Progenitor cell of endocrine pancreas (in vitro differentiated cells): ENCODE measurements around the gene MED23. TPM values are rescaled to one million over a fixed set of nuclear protein-coding genes. Genes with fewer than 3 reads are reported as not detected.

Experiments used
- DNase-seq: peaks from one replicate; pipeline ENCODE4 v3.0.0; 2021; ENCODE audit warnings: low spot score; ENCODE audit not compliant: unreplicated experiment
- H3K27ac Mint-ChIP-seq: 2 replicates; pipeline ENCODE4 v1.8.0; 2021; ENCODE audit warnings: mild to moderate bottlenecking, moderate library complexity, mixed read lengths
- H3K27me3 Mint-ChIP-seq: 2 replicates; pipeline ENCODE4 v1.8.0; 2021; ENCODE audit warnings: mixed read lengths
- H3K36me3 Mint-ChIP-seq: 2 replicates; pipeline ENCODE4 v1.8.0; 2022; ENCODE audit warnings: mixed read lengths; ENCODE audit not compliant: insufficient read depth
- H3K4me1 Mint-ChIP-seq: 2 replicates; pipeline ENCODE4 v1.8.0; 2021; ENCODE audit warnings: low read depth, mixed read lengths
- H3K4me3 Mint-ChIP-seq: 2 replicates; pipeline ENCODE4 v1.8.0; 2021; ENCODE audit warnings: low read depth, mild to moderate bottlenecking, moderate library complexity, mixed read lengths
- H3K9me3 Mint-ChIP-seq: 2 replicates; pipeline ENCODE4 v1.8.0; 2021; ENCODE audit warnings: low read depth, mixed read lengths
- CTCF ChIP-seq: fragments of 200-600 bp; sonication (generic); IDR thresholded peaks from one replicate; pipeline ENCODE4 v1.5.0; 2021; ENCODE audit warnings: antibody characterized with exemption, mild to moderate bottlenecking; ENCODE audit not compliant: unreplicated experiment
- total RNA-seq: library from RNA; stranded (reverse); gene quantifications from 2 replicates; pipeline ENCODE4 v1.2.1, GENCODE V29; 2021

MED23 gene
- total RNA-seq, 1 donor from 2014 or later: 39.4 TPM

- H3K4me1 Mint-ChIP-seq: no peaks in the 10 kb centered on the region
- no peak for TF ChIP-seq CTCF
- H3K36me3 Mint-ChIP-seq: no peaks in the 10 kb centered on the region
- H3K4me3 Mint-ChIP-seq: no peak overlapping the region
- no peak overlapping the region for H3K27ac Mint-ChIP-seq
- H3K9me3 Mint-ChIP-seq: no peaks in the 10 kb centered on the region
- H3K27me3 Mint-ChIP-seq: no peaks in the 10 kb centered on the region
- DNase-seq: no peak
Observed at GRCh38 chr6:131660195-131660594, 32.2 kb upstream of the MED23 start.

- DNase-seq: no peak
Observed at GRCh38 chr6:131658287-131658686, 30.2 kb upstream of the MED23 start.

GRCh38 chr6:131657630-131658111 lies 29.6 kb upstream of the MED23 start:
- H3K27me3 Mint-ChIP-seq: no peaks in the 10 kb centered on the region
- DNase-seq: no peak
- H3K4me3 Mint-ChIP-seq: no peak overlapping the region
- peaks cover 1% of the 10 kb centered on the region for H3K4me1 Mint-ChIP-seq
- H3K36me3 Mint-ChIP-seq: no peaks in the 10 kb centered on the region
- H3K9me3 Mint-ChIP-seq: no peaks in the 10 kb centered on the region
- no peak for TF ChIP-seq CTCF
- H3K27ac Mint-ChIP-seq: no peak overlapping the region

More at GRCh38 chr6:131658287-131658686, 30.2 kb upstream of the MED23 start:
- no peak overlapping the region for H3K4me3 Mint-ChIP-seq
- H3K27ac Mint-ChIP-seq: no peak overlapping the region
- no peaks in the 10 kb centered on the region for H3K4me1 Mint-ChIP-seq
- H3K36me3 Mint-ChIP-seq: no peaks in the 10 kb centered on the region
- no peaks in the 10 kb centered on the region for H3K9me3 Mint-ChIP-seq
- no peak for TF ChIP-seq CTCF
- no peaks in the 10 kb centered on the region for H3K27me3 Mint-ChIP-seq

- no peaks in the 10 kb centered on the region for H3K27me3 Mint-ChIP-seq
- no peaks in the 10 kb centered on the region for H3K9me3 Mint-ChIP-seq
- no peak overlapping the region for H3K27ac Mint-ChIP-seq
- TF ChIP-seq CTCF: no peak
- H3K4me1 Mint-ChIP-seq: peaks cover 5% of the 10 kb centered on the region
- H3K4me3 Mint-ChIP-seq: no peak overlapping the region
- DNase-seq: no peak
- H3K36me3 Mint-ChIP-seq: no peaks in the 10 kb centered on the region
Observed at GRCh38 chr6:131657222-131657621, 29.2 kb upstream of the MED23 start.

GRCh38 chr6:131656667-131657066 lies 28.6 kb upstream of the MED23 start:
- Mint-ChIP-seq H3K36me3 (no peaks in the 10 kb centered on the region), H3K9me3 (no peaks in the 10 kb centered on the region), H3K27ac (no peak overlapping the region), H3K27me3 (no peaks in the 10 kb centered on the region), H3K4me1 (peaks cover 10% of the 10 kb centered on the region), H3K4me3 (no peak overlapping the region)
- DNase-seq: no peak
- TF ChIP-seq CTCF: no peak
